HEK293T (cell line): ENCODE data around the gene PITPNM2.

Source experiments
- FOXA1 ChIP-seq: fragments of 450-650 bp; IDR thresholded peaks from 2 replicates; pipeline ENCODE4 v1.6.1; 2016; ENCODE audit warnings: mild to moderate bottlenecking
- HDGF ChIP-seq: fragments of 450-650 bp; IDR thresholded peaks from 2 replicates; pipeline ENCODE4 v1.6.1; 2017; ENCODE audit warnings: antibody characterized with exemption, borderline replicate concordance
- L3MBTL2 ChIP-seq: fragments of 450-650 bp; conservative IDR thresholded peaks from 2 replicates; pipeline ENCODE4 v1.6.1; 2016; ENCODE audit warnings: mild to moderate bottlenecking
- LEF1 ChIP-seq: fragments of 450-650 bp; IDR thresholded peaks from 2 replicates; pipeline ENCODE4 v1.6.1; 2017; ENCODE audit warnings: mild to moderate bottlenecking, borderline replicate concordance
- NFRKB ChIP-seq: fragments of 450-650 bp; IDR thresholded peaks from 2 replicates; pipeline ENCODE4 v1.6.1; 2016; ENCODE audit warnings: mild to moderate bottlenecking, moderate library complexity
- SP1 ChIP-seq: fragments of 450-650 bp; IDR thresholded peaks from 2 replicates; pipeline ENCODE4 v1.6.1; 2017

DNA sequence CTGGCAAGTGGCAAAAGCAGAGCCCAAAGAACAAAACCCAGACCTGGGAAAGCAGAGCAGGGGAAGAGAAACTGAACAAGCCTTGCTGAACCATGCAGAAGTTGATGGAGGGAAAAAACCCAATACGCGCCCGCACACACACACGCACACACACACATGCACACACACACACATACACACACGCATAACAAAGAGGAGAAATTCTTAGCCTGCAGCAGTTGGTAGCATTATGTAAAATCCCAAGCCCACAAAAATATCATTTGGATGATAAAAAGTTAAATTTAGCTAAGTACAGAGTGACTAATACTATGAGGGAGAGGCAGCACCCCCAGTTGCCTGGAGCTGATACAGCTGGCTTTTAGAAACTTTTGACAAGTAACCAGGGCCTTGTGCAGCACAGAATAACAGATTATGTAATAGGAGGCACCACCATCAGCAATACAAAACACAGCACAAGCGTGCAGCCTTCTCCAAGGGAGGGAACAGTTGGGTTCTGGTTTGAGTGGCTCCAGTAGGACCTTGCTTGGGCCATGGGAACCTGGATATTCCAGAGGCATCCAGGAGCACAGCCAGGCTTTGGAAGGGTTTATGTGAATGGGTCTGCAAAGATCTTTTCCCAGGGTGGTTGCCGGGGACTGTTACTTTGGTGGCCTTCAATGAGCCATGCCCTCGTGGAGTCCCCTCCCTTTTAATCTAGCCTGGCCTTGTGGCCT, 35.3 kb downstream of the PITPNM2 start:
- TF ChIP-seq L3MBTL2, result no peak
- no peak for TF ChIP-seq LEF1
- TF ChIP-seq FOXA1, result no peak
- no peak for TF ChIP-seq SP1
- no peak for TF ChIP-seq NFRKB
- TF ChIP-seq HDGF, result no peak
